HEK293 (cell line): ENCODE data around the gene DUSP22.

ENCODE experiments used
- CTCF ChIA-PET: fragments of 350-600 bp; formaldehyde crosslinking; extraction: SDS; loops from one replicate; lab custom pipeline; 2021; ENCODE audit warnings: antibody characterized with exemption; lab: Yijun Ruan, JAX
- POLR2A ChIA-PET: fragments of 300-600 bp; formaldehyde crosslinking; extraction: SDS; loops from one replicate; lab custom pipeline; 2020; ENCODE audit warnings: antibody characterized with exemption, inconsistent platforms; lab: Yijun Ruan, JAX
- H3K27ac ChIP-seq: fragments of 200-500 bp; sonication (Bioruptor generic); 2 replicates; pipeline ENCODE4 v1.5.1; 2014; ENCODE audit warnings: low read depth, low read length, control low read depth, inconsistent platforms; ENCODE audit errors: extremely low read depth
- H3K36me3 ChIP-seq, 2 experiments: fragments of 200-500 bp in 1 of 2; sonication (Bioruptor generic) in 1 of 2; 1 replicate in 1 of 2; 2 replicates in 1 of 2; pipeline ENCODE4 v1.5.1; 2014 to 2017; ENCODE audit warnings: inconsistent platforms in 2 of 2, low read length in 2 of 2; ENCODE audit not compliant: control insufficient read depth in 2 of 2, insufficient read depth in 1 of 2
- H3K4me1 ChIP-seq: fragments of 200-500 bp; sonication (Bioruptor generic); 2 replicates; pipeline ENCODE4 v1.5.1; 2014; ENCODE audit warnings: mild to moderate bottlenecking, low read length, inconsistent platforms; ENCODE audit not compliant: control insufficient read depth, insufficient read depth
- H3K4me3 ChIP-seq: 2 replicates; pipeline ENCODE4 v1.5.1; 2011; ENCODE audit warnings: low read depth, mild to moderate bottlenecking, control low read depth, low read length, moderate library complexity
- H3K9me3 ChIP-seq: fragments of 200-500 bp; sonication (Bioruptor generic); 2 replicates; pipeline ENCODE4 v1.5.1; 2014; ENCODE audit warnings: low read depth, low read length, inconsistent platforms; ENCODE audit not compliant: control insufficient read depth, insufficient read depth
- EGR2 ChIP-seq: fragments of 450-650 bp; formaldehyde crosslinking; IDR thresholded peaks from 2 replicates; pipeline ENCODE4 v1.5.1; 2016; ENCODE audit warnings: low read depth, missing biosample characterization, missing genetic modification characterization
- TRIM28 ChIP-seq: IDR thresholded peaks from 2 replicates; pipeline ENCODE4 v1.6.1; 2011; ENCODE audit warnings: low read length, control low read depth, borderline replicate concordance
- ZNF138 ChIP-seq: fragments of 450-650 bp; formaldehyde crosslinking; IDR thresholded peaks from 2 replicates; pipeline ENCODE4 v1.5.1; 2016; ENCODE audit warnings: missing biosample characterization, missing genetic modification characterization, borderline replicate concordance
- ZNF184 ChIP-seq: fragments of 450-650 bp; IDR thresholded peaks from 2 replicates; pipeline ENCODE4 v1.5.1; 2018; ENCODE audit warnings: missing biosample characterization, mild to moderate bottlenecking, missing genetic modification characterization
- ZNF274 ChIP-seq, 2 experiments: fragments of 200-500 bp in 1 of 2; fragments of 450-650 bp in 1 of 2; sonication (Bioruptor generic) in 1 of 2; formaldehyde crosslinking in 1 of 2; IDR thresholded peaks; 2 replicates each; pipeline versions ENCODE4 v1.5.1 to v1.6.1; 2014 to 2016; ENCODE audit warnings: borderline replicate concordance in 1 of 2, inconsistent platforms in 1 of 2, low read length in 1 of 2, missing biosample characterization in 1 of 2, missing genetic modification characterization in 1 of 2
- ZNF335 ChIP-seq: fragments of 450-650 bp; formaldehyde crosslinking; conservative IDR thresholded peaks from 2 replicates; pipeline ENCODE4 v1.5.1; 2016; ENCODE audit warnings: missing biosample characterization, missing genetic modification characterization
- ZNF621 ChIP-seq: fragments of 450-650 bp; formaldehyde crosslinking; IDR thresholded peaks from 2 replicates; pipeline ENCODE4 v1.5.1; 2017; ENCODE audit warnings: missing biosample characterization, missing genetic modification characterization
- ZNF670 ChIP-seq: fragments of 450-650 bp; formaldehyde crosslinking; IDR thresholded peaks from 2 replicates; pipeline ENCODE4 v1.5.1; 2016; ENCODE audit warnings: missing biosample characterization, missing genetic modification characterization, low read depth
- ZNF791 ChIP-seq: fragments of 450-650 bp; formaldehyde crosslinking; IDR thresholded peaks from 2 replicates; pipeline ENCODE4 v1.5.1; 2016; ENCODE audit warnings: missing biosample characterization, missing genetic modification characterization
- TF ChIP-seq, protein P1 (sequence below): fragments of 450-650 bp; formaldehyde crosslinking; IDR thresholded peaks from 2 replicates; pipeline ENCODE4; 2016; ENCODE audit warnings: missing biosample characterization, missing genetic modification characterization
- TF ChIP-seq, protein P2 (sequence below): fragments of 450-650 bp; formaldehyde crosslinking; IDR thresholded peaks from 2 replicates; pipeline ENCODE4 v1.5.1; 2017; ENCODE audit warnings: missing biosample characterization, missing genetic modification characterization
- TF ChIP-seq, protein P3 (sequence below): fragments of 450-650 bp; formaldehyde crosslinking; IDR thresholded peaks from 2 replicates; pipeline ENCODE4 v1.5.1; 2016; ENCODE audit warnings: missing biosample characterization, missing genetic modification characterization
- TF ChIP-seq, protein P4 (sequence below): fragments of 450-650 bp; formaldehyde crosslinking; IDR thresholded peaks from 2 replicates; pipeline ENCODE4 v1.5.1; 2016; ENCODE audit warnings: missing biosample characterization, missing genetic modification characterization
- TF ChIP-seq, protein P5 (sequence below): fragments of 450-650 bp; formaldehyde crosslinking; IDR thresholded peaks from 2 replicates; pipeline ENCODE4 v1.5.1; 2017; ENCODE audit warnings: missing biosample characterization, missing genetic modification characterization
- TF ChIP-seq, protein P6 (sequence below): fragments of 450-650 bp; formaldehyde crosslinking; IDR thresholded peaks from 2 replicates; pipeline ENCODE4 v1.5.0; 2017; ENCODE audit warnings: missing biosample characterization, missing genetic modification characterization, borderline replicate concordance
- TF ChIP-seq, protein P7 (sequence below): fragments of 450-650 bp; formaldehyde crosslinking; IDR thresholded peaks from 2 replicates; pipeline ENCODE4 v1.5.1; 2016; ENCODE audit warnings: missing biosample characterization, missing genetic modification characterization
- TF ChIP-seq, protein P8 (sequence below): fragments of 450-650 bp; formaldehyde crosslinking; IDR thresholded peaks from 2 replicates; pipeline ENCODE4 v1.5.1; 2017; ENCODE audit warnings: missing biosample characterization, missing genetic modification characterization

DUSP22 gene

DNA sequence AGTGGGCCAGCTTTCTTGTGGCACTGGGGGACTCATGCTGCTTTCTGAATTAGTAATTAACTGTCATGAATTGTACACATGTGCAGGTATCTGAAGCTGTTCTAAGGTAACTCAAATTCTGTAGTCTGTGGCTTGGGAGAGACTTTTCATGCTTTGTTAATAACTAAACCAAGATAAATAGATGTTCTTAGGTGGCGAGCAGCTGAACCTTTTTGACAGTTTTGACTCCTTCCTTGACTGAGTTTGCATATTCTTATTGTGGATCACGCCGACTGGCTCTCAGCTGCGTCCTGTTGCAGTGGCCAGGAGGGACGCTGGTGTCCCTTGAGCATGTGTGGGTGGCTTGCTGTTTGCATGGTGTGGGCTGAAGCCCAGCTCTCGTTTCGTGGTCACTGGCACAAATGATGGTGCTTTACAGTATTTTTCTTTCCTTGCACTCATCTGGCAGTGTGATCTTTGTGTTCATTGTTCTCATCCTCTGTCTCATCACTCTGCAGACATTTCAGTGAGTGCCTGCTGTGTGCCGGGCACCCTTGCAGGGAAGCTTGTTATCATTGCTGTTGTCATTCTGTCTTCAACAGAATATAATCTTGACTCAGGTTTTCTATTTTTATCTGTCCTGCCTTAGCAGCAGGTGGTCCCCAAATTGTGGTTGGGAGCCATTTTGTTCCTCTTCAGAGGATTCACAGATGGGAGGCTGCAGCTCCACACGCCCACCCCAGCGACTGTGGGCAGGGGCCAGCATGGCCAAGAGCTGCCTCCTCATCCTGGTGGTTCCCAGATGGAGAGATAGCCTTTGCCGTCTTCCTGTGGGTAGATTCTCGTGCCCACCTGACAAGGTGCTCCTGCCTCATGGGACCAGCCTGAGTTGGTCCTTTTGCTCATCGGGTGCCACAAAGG is 39.6 kb downstream of the DUSP22 start:
- peaks cover 35% of the 10 kb centered on the region for H3K4me1 ChIP-seq
- H3K4me3 ChIP-seq: no peak overlapping the region
- no peaks in the 10 kb centered on the region for H3K36me3 ChIP-seq
- H3K27ac ChIP-seq: no peak overlapping the region
- ChIA-PET CTCF (interaction anchor here (0.5 to 2.8 kb wide), 6 partner anchors 9 to 1193 kb away, joined by 3 to 12 read pairs (median 4); no protein-coding TSS in a partner anchor), POLR2A (interaction anchor here (0.6 kb wide), 1 partner anchor 32 kb away, joined by 6 read pairs; no protein-coding TSS in a partner anchor)
- no peaks in the 10 kb centered on the region for H3K9me3 ChIP-seq
- TF ChIP-seq ZNF274 (IDR thresholded peaks at IDR 0.05; ENCODE audit: low read length) (no peak), ZNF274 (tag by site-specific recombination; IDR thresholded peaks at IDR 0.05; ENCODE audit: borderline replicate concordance) (no peak), EGR2 (peak; percentile 66), TRIM28 (no peak), ZNF670 (tag by site-specific recombination) (no peak), ZNF621 (no peak), ZNF791 (no peak), ZNF138 (tag by site-specific recombination) (no peak), ZNF184 (tag by site-specific recombination) (no peak), ZNF335 (no peak)
- TF ChIP-seq, protein P1, sequence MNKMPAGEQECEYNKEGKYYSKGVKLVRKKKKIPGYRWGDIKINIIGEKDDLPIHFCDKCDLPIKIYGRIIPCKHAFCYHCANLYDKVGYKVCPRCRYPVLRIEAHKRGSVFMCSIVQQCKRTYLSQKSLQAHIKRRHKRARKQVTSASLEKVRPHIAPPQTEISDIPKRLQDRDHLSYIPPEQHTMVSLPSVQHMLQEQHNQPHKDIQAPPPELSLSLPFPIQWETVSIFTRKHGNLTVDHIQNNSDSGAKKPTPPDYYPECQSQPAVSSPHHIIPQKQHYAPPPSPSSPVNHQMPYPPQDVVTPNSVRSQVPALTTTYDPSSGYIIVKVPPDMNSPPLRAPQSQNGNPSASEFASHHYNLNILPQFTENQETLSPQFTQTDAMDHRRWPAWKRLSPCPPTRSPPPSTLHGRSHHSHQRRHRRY (tag by site-specific recombination): no peak
- TF ChIP-seq, protein P2, sequence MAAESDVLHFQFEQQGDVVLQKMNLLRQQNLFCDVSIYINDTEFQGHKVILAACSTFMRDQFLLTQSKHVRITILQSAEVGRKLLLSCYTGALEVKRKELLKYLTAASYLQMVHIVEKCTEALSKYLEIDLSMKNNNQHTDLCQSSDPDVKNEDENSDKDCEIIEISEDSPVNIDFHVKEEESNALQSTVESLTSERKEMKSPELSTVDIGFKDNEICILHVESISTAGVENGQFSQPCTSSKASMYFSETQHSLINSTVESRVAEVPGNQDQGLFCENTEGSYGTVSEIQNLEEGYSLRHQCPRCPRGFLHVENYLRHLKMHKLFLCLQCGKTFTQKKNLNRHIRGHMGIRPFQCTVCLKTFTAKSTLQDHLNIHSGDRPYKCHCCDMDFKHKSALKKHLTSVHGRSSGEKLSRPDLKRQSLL (tag by site-specific recombination): no peak
- TF ChIP-seq, protein P3, sequence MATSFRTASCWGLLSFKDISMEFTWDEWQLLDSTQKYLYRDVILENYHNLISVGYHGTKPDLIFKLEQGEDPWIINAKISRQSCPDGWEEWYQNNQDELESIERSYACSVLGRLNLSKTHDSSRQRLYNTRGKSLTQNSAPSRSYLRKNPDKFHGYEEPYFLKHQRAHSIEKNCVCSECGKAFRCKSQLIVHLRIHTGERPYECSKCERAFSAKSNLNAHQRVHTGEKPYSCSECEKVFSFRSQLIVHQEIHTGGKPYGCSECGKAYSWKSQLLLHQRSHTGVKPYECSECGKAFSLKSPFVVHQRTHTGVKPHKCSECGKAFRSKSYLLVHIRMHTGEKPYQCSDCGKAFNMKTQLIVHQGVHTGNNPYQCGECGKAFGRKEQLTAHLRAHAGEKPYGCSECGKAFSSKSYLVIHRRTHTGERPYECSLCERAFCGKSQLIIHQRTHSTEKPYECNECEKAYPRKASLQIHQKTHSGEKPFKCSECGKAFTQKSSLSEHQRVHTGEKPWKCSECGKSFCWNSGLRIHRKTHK: no peak
- TF ChIP-seq, protein P4, sequence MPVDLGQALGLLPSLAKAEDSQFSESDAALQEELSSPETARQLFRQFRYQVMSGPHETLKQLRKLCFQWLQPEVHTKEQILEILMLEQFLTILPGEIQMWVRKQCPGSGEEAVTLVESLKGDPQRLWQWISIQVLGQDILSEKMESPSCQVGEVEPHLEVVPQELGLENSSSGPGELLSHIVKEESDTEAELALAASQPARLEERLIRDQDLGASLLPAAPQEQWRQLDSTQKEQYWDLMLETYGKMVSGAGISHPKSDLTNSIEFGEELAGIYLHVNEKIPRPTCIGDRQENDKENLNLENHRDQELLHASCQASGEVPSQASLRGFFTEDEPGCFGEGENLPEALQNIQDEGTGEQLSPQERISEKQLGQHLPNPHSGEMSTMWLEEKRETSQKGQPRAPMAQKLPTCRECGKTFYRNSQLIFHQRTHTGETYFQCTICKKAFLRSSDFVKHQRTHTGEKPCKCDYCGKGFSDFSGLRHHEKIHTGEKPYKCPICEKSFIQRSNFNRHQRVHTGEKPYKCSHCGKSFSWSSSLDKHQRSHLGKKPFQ (tag by site-specific recombination): peak; percentile 14; the same call in 1 of the 2 replicates
- TF ChIP-seq, protein P5, sequence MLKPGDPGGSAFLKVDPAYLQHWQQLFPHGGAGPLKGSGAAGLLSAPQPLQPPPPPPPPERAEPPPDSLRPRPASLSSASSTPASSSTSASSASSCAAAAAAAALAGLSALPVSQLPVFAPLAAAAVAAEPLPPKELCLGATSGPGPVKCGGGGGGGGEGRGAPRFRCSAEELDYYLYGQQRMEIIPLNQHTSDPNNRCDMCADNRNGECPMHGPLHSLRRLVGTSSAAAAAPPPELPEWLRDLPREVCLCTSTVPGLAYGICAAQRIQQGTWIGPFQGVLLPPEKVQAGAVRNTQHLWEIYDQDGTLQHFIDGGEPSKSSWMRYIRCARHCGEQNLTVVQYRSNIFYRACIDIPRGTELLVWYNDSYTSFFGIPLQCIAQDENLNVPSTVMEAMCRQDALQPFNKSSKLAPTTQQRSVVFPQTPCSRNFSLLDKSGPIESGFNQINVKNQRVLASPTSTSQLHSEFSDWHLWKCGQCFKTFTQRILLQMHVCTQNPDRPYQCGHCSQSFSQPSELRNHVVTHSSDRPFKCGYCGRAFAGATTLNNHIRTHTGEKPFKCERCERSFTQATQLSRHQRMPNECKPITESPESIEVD (tag by site-specific recombination): no peak
- TF ChIP-seq, protein P6, sequence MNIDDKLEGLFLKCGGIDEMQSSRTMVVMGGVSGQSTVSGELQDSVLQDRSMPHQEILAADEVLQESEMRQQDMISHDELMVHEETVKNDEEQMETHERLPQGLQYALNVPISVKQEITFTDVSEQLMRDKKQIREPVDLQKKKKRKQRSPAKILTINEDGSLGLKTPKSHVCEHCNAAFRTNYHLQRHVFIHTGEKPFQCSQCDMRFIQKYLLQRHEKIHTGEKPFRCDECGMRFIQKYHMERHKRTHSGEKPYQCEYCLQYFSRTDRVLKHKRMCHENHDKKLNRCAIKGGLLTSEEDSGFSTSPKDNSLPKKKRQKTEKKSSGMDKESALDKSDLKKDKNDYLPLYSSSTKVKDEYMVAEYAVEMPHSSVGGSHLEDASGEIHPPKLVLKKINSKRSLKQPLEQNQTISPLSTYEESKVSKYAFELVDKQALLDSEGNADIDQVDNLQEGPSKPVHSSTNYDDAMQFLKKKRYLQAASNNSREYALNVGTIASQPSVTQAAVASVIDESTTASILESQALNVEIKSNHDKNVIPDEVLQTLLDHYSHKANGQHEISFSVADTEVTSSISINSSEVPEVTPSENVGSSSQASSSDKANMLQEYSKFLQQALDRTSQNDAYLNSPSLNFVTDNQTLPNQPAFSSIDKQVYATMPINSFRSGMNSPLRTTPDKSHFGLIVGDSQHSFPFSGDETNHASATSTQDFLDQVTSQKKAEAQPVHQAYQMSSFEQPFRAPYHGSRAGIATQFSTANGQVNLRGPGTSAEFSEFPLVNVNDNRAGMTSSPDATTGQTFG: no peak
- TF ChIP-seq, protein P7, sequence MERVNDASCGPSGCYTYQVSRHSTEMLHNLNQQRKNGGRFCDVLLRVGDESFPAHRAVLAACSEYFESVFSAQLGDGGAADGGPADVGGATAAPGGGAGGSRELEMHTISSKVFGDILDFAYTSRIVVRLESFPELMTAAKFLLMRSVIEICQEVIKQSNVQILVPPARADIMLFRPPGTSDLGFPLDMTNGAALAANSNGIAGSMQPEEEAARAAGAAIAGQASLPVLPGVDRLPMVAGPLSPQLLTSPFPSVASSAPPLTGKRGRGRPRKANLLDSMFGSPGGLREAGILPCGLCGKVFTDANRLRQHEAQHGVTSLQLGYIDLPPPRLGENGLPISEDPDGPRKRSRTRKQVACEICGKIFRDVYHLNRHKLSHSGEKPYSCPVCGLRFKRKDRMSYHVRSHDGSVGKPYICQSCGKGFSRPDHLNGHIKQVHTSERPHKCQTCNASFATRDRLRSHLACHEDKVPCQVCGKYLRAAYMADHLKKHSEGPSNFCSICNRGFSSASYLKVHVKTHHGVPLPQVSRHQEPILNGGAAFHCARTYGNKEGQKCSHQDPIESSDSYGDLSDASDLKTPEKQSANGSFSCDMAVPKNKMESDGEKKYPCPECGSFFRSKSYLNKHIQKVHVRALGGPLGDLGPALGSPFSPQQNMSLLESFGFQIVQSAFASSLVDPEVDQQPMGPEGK (tag by site-specific recombination): no peak
- TF ChIP-seq, protein P8, sequence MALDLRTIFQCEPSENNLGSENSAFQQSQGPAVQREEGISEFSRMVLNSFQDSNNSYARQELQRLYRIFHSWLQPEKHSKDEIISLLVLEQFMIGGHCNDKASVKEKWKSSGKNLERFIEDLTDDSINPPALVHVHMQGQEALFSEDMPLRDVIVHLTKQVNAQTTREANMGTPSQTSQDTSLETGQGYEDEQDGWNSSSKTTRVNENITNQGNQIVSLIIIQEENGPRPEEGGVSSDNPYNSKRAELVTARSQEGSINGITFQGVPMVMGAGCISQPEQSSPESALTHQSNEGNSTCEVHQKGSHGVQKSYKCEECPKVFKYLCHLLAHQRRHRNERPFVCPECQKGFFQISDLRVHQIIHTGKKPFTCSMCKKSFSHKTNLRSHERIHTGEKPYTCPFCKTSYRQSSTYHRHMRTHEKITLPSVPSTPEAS (tag by site-specific recombination): no peak
